HEK293 (cell line): ENCODE results near the gene ANKRD63.

ENCODE experiments used
- CTCF ChIA-PET: fragments of 350-600 bp; formaldehyde crosslinking; extraction: SDS; loops from one replicate; lab custom pipeline; 2021; ENCODE audit warnings: antibody characterized with exemption; lab: Yijun Ruan, JAX
- POLR2A ChIA-PET: fragments of 300-600 bp; formaldehyde crosslinking; extraction: SDS; loops from one replicate; lab custom pipeline; 2020; ENCODE audit warnings: antibody characterized with exemption, inconsistent platforms; lab: Yijun Ruan, JAX
- H3K27ac ChIP-seq: fragments of 200-500 bp; sonication (Bioruptor generic); 2 replicates; pipeline ENCODE4 v1.5.1; 2014; ENCODE audit warnings: low read depth, low read length, control low read depth, inconsistent platforms; ENCODE audit errors: extremely low read depth
- H3K36me3 ChIP-seq, 2 experiments: fragments of 200-500 bp in 1 of 2; sonication (Bioruptor generic) in 1 of 2; 1 replicate in 1 of 2; 2 replicates in 1 of 2; pipeline ENCODE4 v1.5.1; 2014 to 2017; ENCODE audit warnings: inconsistent platforms in 2 of 2, low read length in 2 of 2; ENCODE audit not compliant: control insufficient read depth in 2 of 2, insufficient read depth in 1 of 2
- H3K4me1 ChIP-seq: fragments of 200-500 bp; sonication (Bioruptor generic); 2 replicates; pipeline ENCODE4 v1.5.1; 2014; ENCODE audit warnings: mild to moderate bottlenecking, low read length, inconsistent platforms; ENCODE audit not compliant: control insufficient read depth, insufficient read depth
- H3K4me3 ChIP-seq: 2 replicates; pipeline ENCODE4 v1.5.1; 2011; ENCODE audit warnings: low read depth, mild to moderate bottlenecking, control low read depth, low read length, moderate library complexity
- H3K9me3 ChIP-seq: fragments of 200-500 bp; sonication (Bioruptor generic); 2 replicates; pipeline ENCODE4 v1.5.1; 2014; ENCODE audit warnings: low read depth, low read length, inconsistent platforms; ENCODE audit not compliant: control insufficient read depth, insufficient read depth
- GLI4 ChIP-seq: fragments of 450-650 bp; formaldehyde crosslinking; IDR thresholded peaks from 2 replicates; pipeline ENCODE4 v1.5.1; 2016; ENCODE audit warnings: missing biosample characterization, missing genetic modification characterization
- HOXD13 ChIP-seq: sonication (generic); formaldehyde crosslinking; IDR thresholded peaks from 2 replicates; pipeline ENCODE4 v1.8.0; 2022; ENCODE audit warnings: missing genetic modification reagents, borderline replicate concordance
- IKZF3 ChIP-seq: fragments of 450-650 bp; IDR thresholded peaks from 2 replicates; pipeline ENCODE4 v1.5.0; 2018; ENCODE audit warnings: missing biosample characterization, mild to moderate bottlenecking, missing genetic modification characterization, moderate library complexity
- SALL2 ChIP-seq: fragments of 450-650 bp; formaldehyde crosslinking; IDR thresholded peaks from 2 replicates; pipeline ENCODE4 v1.5.0; 2017; ENCODE audit warnings: missing biosample characterization, mild to moderate bottlenecking, missing genetic modification characterization, borderline replicate concordance
- SP2 ChIP-seq: fragments of 450-650 bp; formaldehyde crosslinking; IDR thresholded peaks from 2 replicates; pipeline ENCODE4 v1.5.1; 2016; ENCODE audit warnings: missing biosample characterization, missing genetic modification characterization
- ZBTB20 ChIP-seq: fragments of 450-650 bp; formaldehyde crosslinking; IDR thresholded peaks from 2 replicates; pipeline ENCODE4 v1.5.1; 2016; ENCODE audit warnings: missing biosample characterization, missing genetic modification characterization
- ZBTB8A ChIP-seq: fragments of 450-650 bp; formaldehyde crosslinking; IDR thresholded peaks from 2 replicates; pipeline ENCODE4 v1.5.1; 2016; ENCODE audit warnings: missing biosample characterization, missing genetic modification characterization
- ZFHX2 ChIP-seq: fragments of 450-650 bp; formaldehyde crosslinking; conservative IDR thresholded peaks from 2 replicates; pipeline ENCODE4 v1.5.1; 2016; ENCODE audit warnings: missing biosample characterization, missing genetic modification characterization
- ZNF16 ChIP-seq: fragments of 450-650 bp; formaldehyde crosslinking; IDR thresholded peaks from 2 replicates; pipeline ENCODE4 v1.5.1; 2016; ENCODE audit warnings: low read depth, missing biosample characterization, missing genetic modification characterization
- ZNF23 ChIP-seq: fragments of 450-650 bp; formaldehyde crosslinking; IDR thresholded peaks from 2 replicates; pipeline ENCODE4 v1.5.1; 2016; ENCODE audit warnings: missing biosample characterization, missing genetic modification characterization, borderline replicate concordance
- ZNF394 ChIP-seq: fragments of 450-650 bp; formaldehyde crosslinking; IDR thresholded peaks from 2 replicates; pipeline ENCODE4 v1.5.1; 2016; ENCODE audit warnings: missing biosample characterization, missing genetic modification characterization, mild to moderate bottlenecking, moderate library complexity, borderline replicate concordance
- ZNF510 ChIP-seq: fragments of 450-650 bp; formaldehyde crosslinking; IDR thresholded peaks from 2 replicates; pipeline ENCODE4 v1.5.1; 2018; ENCODE audit warnings: mild to moderate bottlenecking, missing genetic modification characterization, missing biosample characterization; ENCODE audit not compliant: insufficient replicate concordance
- ZNF664 ChIP-seq: fragments of 450-650 bp; formaldehyde crosslinking; IDR thresholded peaks from 2 replicates; pipeline ENCODE4 v1.5.1; 2016; ENCODE audit warnings: missing biosample characterization, missing genetic modification characterization
- ZNF837 ChIP-seq: fragments of 450-650 bp; formaldehyde crosslinking; IDR thresholded peaks from 2 replicates; pipeline ENCODE4 v1.5.1; 2016; ENCODE audit warnings: missing biosample characterization, missing genetic modification characterization
- TF ChIP-seq, protein P1 (sequence below): fragments of 450-650 bp; formaldehyde crosslinking; IDR thresholded peaks from 2 replicates; pipeline ENCODE4 v1.5.1; 2016; ENCODE audit warnings: missing biosample characterization, missing genetic modification characterization
- TF ChIP-seq, protein P2 (sequence below): fragments of 450-650 bp; formaldehyde crosslinking; IDR thresholded peaks from 2 replicates; pipeline ENCODE4 v1.5.1; 2016; ENCODE audit warnings: missing biosample characterization, missing genetic modification characterization
- TF ChIP-seq, protein P3 (sequence below): fragments of 450-650 bp; formaldehyde crosslinking; IDR thresholded peaks from 2 replicates; pipeline ENCODE4 v1.5.0; 2017; ENCODE audit warnings: missing biosample characterization, missing genetic modification characterization, borderline replicate concordance
- TF ChIP-seq, protein P4 (sequence below): fragments of 450-650 bp; formaldehyde crosslinking; IDR thresholded peaks from 2 replicates; pipeline ENCODE4 v1.5.1; 2017; ENCODE audit warnings: missing biosample characterization, missing genetic modification characterization
- TF ChIP-seq, protein P5 (sequence below): fragments of 450-650 bp; formaldehyde crosslinking; IDR thresholded peaks from 2 replicates; pipeline ENCODE4 v1.5.1; 2017; ENCODE audit warnings: missing biosample characterization, missing genetic modification characterization
- TF ChIP-seq, protein P6 (sequence below): fragments of 450-650 bp; formaldehyde crosslinking; optimal IDR thresholded peaks from 2 replicates; pipeline ENCODE3; 2016; ENCODE audit warnings: missing biosample characterization, mild to moderate bottlenecking, missing genetic modification characterization

Gene ANKRD63

DNA sequence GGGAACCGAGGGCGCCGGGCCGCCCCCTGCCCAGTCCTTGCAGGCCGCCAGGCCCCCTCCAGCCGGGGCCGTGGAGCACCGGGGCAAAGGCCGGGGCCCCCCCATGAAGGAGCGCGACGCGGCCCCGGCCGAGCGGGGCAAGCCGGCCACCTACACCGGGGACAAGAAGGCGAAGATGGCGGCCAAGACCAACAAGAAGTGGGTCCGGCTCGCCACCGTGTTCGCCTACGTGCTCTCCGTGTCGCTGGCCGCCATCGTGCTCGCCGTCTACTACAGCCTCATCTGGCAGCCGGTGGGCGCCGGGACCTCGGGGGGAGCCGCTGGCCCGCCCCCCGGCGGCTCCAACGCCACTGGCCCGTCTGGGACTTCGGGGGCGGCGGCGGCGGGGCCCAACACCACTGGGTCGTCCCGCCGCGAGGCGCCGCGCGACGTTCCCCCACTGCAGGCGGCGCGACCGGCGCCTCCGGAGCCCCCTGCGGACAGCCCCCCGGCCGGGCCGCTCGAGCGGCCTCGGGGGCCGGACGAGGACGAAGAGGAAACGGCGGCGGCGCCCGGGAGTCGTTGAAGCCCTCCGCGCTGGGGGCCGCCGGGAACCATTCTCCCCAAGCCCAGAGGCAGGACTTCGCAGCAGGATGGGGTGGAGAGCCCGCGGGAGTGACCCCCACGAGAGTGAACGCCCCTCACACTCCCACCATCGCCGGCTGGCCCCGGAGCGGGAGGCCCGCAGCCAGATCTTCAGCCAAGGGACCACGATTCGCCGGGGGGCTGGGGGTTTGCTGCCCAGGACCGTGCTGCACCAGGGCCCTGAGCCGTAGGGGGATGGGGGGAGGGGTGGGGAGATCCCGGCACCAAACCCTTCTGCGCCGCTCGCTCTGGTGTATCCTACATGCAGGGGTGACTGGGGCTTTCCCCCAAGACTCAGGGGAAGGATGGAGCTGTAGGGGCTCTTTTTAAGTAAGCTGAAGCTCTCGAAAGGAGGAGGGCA is 41.4 kb upstream of the ANKRD63 start:
- H3K4me3 ChIP-seq, result peak overlapping the region; percentile 70
- H3K27ac ChIP-seq, result peak overlapping the region; percentile 81; the same call in 1 of the 2 replicates
- H3K9me3 ChIP-seq, result no peaks in the 10 kb centered on the region
- H3K36me3 ChIP-seq, result peaks cover 0 to 10% of the 10 kb centered on the region in 2 experiments; a peak in 1 of 3 replicates
- H3K4me1 ChIP-seq, result peaks cover 13% of the 10 kb centered on the region; the same call in 1 of the 2 replicates
- POLR2A ChIA-PET, result interaction anchor here (0.6 kb wide), 1 partner anchor 11 kb away, joined by 3 read pairs; no protein-coding TSS in a partner anchor
- CTCF ChIA-PET, result interaction anchor here (0.5 to 5.5 kb wide), 4 partner anchors 11 to 120 kb away, joined by 3 to 82 read pairs (median 10); no protein-coding TSS in a partner anchor
- TF ChIP-seq ZNF510 (no peak), IKZF3 (tag by site-specific recombination) (no peak), GLI4 (tag by site-specific recombination) (no peak), ZBTB8A (tag by site-specific recombination) (no peak), HOXD13 (CRISPR knock-in tag) (no peak), ZBTB20 (tag by site-specific recombination) (peak; percentile 33; the same call in 1 of the 2 replicates), ZNF837 (no peak), ZNF16 (tag by site-specific recombination) (no peak), ZNF664 (tag by site-specific recombination) (no peak), ZFHX2 (tag by site-specific recombination) (peak; percentile 43), ZNF394 (tag by site-specific recombination) (no peak), ZNF23 (tag by site-specific recombination) (no peak), SALL2 (tag by site-specific recombination) (no peak), SP2 (tag by site-specific recombination) (0 out of 2 replicates have a peak, but pooled peaks have one; percentile 11)
- TF ChIP-seq, protein P1, sequence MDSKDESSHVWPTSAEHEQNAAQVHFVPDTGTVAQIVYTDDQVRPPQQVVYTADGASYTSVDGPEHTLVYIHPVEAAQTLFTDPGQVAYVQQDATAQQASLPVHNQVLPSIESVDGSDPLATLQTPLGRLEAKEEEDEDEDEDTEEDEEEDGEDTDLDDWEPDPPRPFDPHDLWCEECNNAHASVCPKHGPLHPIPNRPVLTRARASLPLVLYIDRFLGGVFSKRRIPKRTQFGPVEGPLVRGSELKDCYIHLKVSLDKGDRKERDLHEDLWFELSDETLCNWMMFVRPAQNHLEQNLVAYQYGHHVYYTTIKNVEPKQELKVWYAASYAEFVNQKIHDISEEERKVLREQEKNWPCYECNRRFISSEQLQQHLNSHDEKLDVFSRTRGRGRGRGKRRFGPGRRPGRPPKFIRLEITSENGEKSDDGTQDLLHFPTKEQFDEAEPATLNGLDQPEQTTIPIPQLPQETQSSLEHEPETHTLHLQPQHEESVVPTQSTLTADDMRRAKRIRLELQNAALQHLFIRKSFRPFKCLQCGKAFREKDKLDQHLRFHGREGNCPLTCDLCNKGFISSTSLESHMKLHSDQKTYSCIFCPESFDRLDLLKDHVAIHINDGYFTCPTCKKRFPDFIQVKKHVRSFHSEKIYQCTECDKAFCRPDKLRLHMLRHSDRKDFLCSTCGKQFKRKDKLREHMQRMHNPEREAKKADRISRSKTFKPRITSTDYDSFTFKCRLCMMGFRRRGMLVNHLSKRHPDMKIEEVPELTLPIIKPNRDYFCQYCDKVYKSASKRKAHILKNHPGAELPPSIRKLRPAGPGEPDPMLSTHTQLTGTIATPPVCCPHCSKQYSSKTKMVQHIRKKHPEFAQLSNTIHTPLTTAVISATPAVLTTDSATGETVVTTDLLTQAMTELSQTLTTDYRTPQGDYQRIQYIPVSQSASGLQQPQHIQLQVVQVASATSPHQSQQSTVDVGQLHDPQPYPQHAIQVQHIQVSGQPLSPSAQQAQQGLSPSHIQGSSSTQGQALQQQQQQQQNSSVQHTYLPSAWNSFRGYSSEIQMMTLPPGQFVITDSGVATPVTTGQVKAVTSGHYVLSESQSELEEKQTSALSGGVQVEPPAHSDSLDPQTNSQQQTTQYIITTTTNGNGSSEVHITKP, result no peak
- TF ChIP-seq, protein P2, sequence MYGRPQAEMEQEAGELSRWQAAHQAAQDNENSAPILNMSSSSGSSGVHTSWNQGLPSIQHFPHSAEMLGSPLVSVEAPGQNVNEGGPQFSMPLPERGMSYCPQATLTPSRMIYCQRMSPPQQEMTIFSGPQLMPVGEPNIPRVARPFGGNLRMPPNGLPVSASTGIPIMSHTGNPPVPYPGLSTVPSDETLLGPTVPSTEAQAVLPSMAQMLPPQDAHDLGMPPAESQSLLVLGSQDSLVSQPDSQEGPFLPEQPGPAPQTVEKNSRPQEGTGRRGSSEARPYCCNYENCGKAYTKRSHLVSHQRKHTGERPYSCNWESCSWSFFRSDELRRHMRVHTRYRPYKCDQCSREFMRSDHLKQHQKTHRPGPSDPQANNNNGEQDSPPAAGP (tag by site-specific recombination), result no peak
- TF ChIP-seq, protein P3, sequence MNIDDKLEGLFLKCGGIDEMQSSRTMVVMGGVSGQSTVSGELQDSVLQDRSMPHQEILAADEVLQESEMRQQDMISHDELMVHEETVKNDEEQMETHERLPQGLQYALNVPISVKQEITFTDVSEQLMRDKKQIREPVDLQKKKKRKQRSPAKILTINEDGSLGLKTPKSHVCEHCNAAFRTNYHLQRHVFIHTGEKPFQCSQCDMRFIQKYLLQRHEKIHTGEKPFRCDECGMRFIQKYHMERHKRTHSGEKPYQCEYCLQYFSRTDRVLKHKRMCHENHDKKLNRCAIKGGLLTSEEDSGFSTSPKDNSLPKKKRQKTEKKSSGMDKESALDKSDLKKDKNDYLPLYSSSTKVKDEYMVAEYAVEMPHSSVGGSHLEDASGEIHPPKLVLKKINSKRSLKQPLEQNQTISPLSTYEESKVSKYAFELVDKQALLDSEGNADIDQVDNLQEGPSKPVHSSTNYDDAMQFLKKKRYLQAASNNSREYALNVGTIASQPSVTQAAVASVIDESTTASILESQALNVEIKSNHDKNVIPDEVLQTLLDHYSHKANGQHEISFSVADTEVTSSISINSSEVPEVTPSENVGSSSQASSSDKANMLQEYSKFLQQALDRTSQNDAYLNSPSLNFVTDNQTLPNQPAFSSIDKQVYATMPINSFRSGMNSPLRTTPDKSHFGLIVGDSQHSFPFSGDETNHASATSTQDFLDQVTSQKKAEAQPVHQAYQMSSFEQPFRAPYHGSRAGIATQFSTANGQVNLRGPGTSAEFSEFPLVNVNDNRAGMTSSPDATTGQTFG (tag by site-specific recombination), result no peak
- TF ChIP-seq, protein P4, sequence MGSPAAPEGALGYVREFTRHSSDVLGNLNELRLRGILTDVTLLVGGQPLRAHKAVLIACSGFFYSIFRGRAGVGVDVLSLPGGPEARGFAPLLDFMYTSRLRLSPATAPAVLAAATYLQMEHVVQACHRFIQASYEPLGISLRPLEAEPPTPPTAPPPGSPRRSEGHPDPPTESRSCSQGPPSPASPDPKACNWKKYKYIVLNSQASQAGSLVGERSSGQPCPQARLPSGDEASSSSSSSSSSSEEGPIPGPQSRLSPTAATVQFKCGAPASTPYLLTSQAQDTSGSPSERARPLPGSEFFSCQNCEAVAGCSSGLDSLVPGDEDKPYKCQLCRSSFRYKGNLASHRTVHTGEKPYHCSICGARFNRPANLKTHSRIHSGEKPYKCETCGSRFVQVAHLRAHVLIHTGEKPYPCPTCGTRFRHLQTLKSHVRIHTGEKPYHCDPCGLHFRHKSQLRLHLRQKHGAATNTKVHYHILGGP (tag by site-specific recombination), result no peak
- TF ChIP-seq, protein P5, sequence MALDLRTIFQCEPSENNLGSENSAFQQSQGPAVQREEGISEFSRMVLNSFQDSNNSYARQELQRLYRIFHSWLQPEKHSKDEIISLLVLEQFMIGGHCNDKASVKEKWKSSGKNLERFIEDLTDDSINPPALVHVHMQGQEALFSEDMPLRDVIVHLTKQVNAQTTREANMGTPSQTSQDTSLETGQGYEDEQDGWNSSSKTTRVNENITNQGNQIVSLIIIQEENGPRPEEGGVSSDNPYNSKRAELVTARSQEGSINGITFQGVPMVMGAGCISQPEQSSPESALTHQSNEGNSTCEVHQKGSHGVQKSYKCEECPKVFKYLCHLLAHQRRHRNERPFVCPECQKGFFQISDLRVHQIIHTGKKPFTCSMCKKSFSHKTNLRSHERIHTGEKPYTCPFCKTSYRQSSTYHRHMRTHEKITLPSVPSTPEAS (tag by site-specific recombination), result no peak
- TF ChIP-seq, protein P6, sequence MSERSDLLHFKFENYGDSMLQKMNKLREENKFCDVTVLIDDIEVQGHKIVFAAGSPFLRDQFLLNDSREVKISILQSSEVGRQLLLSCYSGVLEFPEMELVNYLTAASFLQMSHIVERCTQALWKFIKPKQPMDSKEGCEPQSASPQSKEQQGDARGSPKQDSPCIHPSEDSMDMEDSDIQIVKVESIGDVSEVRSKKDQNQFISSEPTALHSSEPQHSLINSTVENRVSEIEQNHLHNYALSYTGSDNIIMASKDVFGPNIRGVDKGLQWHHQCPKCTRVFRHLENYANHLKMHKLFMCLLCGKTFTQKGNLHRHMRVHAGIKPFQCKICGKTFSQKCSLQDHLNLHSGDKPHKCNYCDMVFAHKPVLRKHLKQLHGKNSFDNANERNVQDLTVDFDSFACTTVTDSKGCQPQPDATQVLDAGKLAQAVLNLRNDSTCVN (tag by site-specific recombination), result peak; percentile 19
